H1 (cell line): Measurements from ENCODE around the gene ARHGAP25. TPM values are rescaled to one million over a fixed set of nuclear protein-coding genes. Genes with fewer than 3 reads are reported as not detected.
A peak's percentile ranks its signal among the peaks of the same experiment; 100 is the strongest.

Experiments used
- CTCF ChIA-PET: fragments of 300-600 bp; sonication (Branson Sonifier 250); formaldehyde crosslinking; loops from one replicate; lab custom pipeline; 2021; ENCODE audit not compliant: partially characterized antibody; lab: Charles Lee
- POLR2A ChIA-PET: fragments of 300-600 bp; sonication (Branson Sonifier 250); formaldehyde crosslinking; loops from one replicate; lab custom pipeline; 2021; ENCODE audit warnings: inconsistent platforms; ENCODE audit not compliant: partially characterized antibody; lab: Charles Lee
- DNase-seq, 2 experiments: peaks; one replicate each; pipeline versions ENCODE4 v3.0.0 to v3.0.0-alpha.2; 2010 to 2022; ENCODE audit warnings: low spot score in 2 of 2, low read depth in 1 of 2, mixed read lengths in 1 of 2
- FAIRE-seq: peaks from 2 replicates; lab custom pipeline; 2011; peaks lifted over from hg19 to GRCh38; lab: Jason Lieb, UNC
- H2AFZ ChIP-seq: 2 replicates; pipeline ENCODE4 v1.8.1; 2012; ENCODE audit warnings: low read length, inconsistent platforms
- H2AK5ac ChIP-seq: 2 replicates; pipeline ENCODE4 v1.6.1; 2013; ENCODE audit warnings: low read depth, low read length
- H2BK120ac ChIP-seq: replicated peaks from 2 replicates; pipeline ENCODE3; 2013; ENCODE audit warnings: low read depth, low read length, inconsistent platforms
- H2BK12ac ChIP-seq: 2 replicates; pipeline ENCODE4 v1.6.1; 2013; ENCODE audit warnings: low read depth, low read length
- H2BK15ac ChIP-seq: 2 replicates; pipeline ENCODE4 v1.6.1; 2013; ENCODE audit warnings: low read length
- H2BK20ac ChIP-seq: 2 replicates; pipeline ENCODE4 v1.6.1; 2013; ENCODE audit warnings: low read length
- H2BK5ac ChIP-seq: 2 replicates; pipeline ENCODE4 v1.6.1; 2013; ENCODE audit warnings: low read depth, low read length
- H3K14ac ChIP-seq: 2 replicates; pipeline ENCODE4 v1.6.1; 2013; ENCODE audit warnings: inconsistent platforms; ENCODE audit not compliant: insufficient read length
- H3K18ac ChIP-seq: 2 replicates; pipeline ENCODE4 v1.6.1; 2013; ENCODE audit warnings: low read length; ENCODE audit errors: extremely low read depth
- H3K23ac ChIP-seq: 2 replicates; pipeline ENCODE4 v1.6.1; 2013; ENCODE audit warnings: inconsistent platforms; ENCODE audit not compliant: insufficient read length
- H3K23me2 ChIP-seq: 2 replicates; pipeline ENCODE4 v1.6.1; 2013; ENCODE audit warnings: low read depth, low read length
- H3K27ac ChIP-seq: 2 replicates; pipeline ENCODE4 v1.6.1; 2011; ENCODE audit warnings: low read depth, low read length, inconsistent platforms
- H3K27me3 ChIP-seq, 4 experiments: replicated peaks in 1 of 4; 1 replicate in 1 of 4; 2 replicates in 3 of 4; pipeline versions ENCODE4 v1.6.1 to v1.8.1; 2011 to 2013; ENCODE audit warnings: low read length in 3 of 4, mild to moderate bottlenecking in 3 of 4, inconsistent platforms in 2 of 4, mixed read lengths in 2 of 4, moderate library complexity in 1 of 4; ENCODE audit not compliant: control insufficient read depth in 3 of 4, insufficient read depth in 3 of 4; ENCODE audit errors: extremely low read depth in 1 of 4
- H3K36me3 ChIP-seq, 4 experiments: 2 replicates each; pipeline versions ENCODE4 v1.6.1 to v1.8.1; 2011 to 2013; ENCODE audit warnings: mild to moderate bottlenecking in 4 of 4, low read length in 3 of 4, moderate library complexity in 2 of 4, control low read depth in 1 of 4, inconsistent platforms in 1 of 4; ENCODE audit not compliant: insufficient read depth in 4 of 4, control insufficient read depth in 2 of 4
- H3K4ac ChIP-seq: replicated peaks from 2 replicates; pipeline ENCODE3; 2013; ENCODE audit warnings: low read length, low read depth, mixed read lengths, inconsistent platforms; ENCODE audit not compliant: insufficient read length
- H3K4me1 ChIP-seq, 4 experiments: replicated peaks in 1 of 4; 1 replicate in 1 of 4; 2 replicates in 3 of 4; pipeline versions ENCODE4 v1.6.1 to v1.8.1; 2011 to 2013; ENCODE audit warnings: low read length in 3 of 4, inconsistent platforms in 2 of 4, mixed read lengths in 1 of 4; ENCODE audit not compliant: insufficient read depth in 4 of 4, control insufficient read depth in 3 of 4
- H3K4me2 ChIP-seq, 2 experiments: 2 replicates each; pipeline versions ENCODE4 v1.6.1 to v1.8.1; 2011 to 2013; ENCODE audit warnings: low read depth in 2 of 2, low read length in 2 of 2, control low read depth in 1 of 2, inconsistent platforms in 1 of 2, mild to moderate bottlenecking in 1 of 2; ENCODE audit not compliant: insufficient read depth in 1 of 2
- H3K4me3 ChIP-seq, 4 experiments: fragments of 200-600, 300-600 bp in 1 of 4; sonication (generic), shearing (Covaris generic), sonication (Bioruptor Twin) in 1 of 4; 2 replicates each; pipeline versions ENCODE4 v1.5.1 to v1.8.1; 2011 to 2016; ENCODE audit warnings: low read length in 4 of 4, low read depth in 3 of 4, control low read depth in 2 of 4, inconsistent platforms in 2 of 4, mild to moderate bottlenecking in 2 of 4, mixed read lengths in 1 of 4, moderate library complexity in 1 of 4; ENCODE audit not compliant: insufficient read depth in 2 of 4; ENCODE audit errors: extremely low read depth in 1 of 4
- H3K56ac ChIP-seq: replicated peaks from 2 replicates; pipeline ENCODE3; 2013; ENCODE audit warnings: low read depth, mild to moderate bottlenecking, mixed read lengths, low read length, inconsistent platforms; ENCODE audit not compliant: insufficient read length
- H3K79me1 ChIP-seq: 2 replicates; pipeline ENCODE4 v1.6.1; 2013; ENCODE audit warnings: low read depth, low read length, control low read depth
- H3K79me2 ChIP-seq, 2 experiments: 2 replicates each; pipeline versions ENCODE4 v1.6.1 to v1.8.1; 2012 to 2013; ENCODE audit warnings: low read length in 2 of 2, mild to moderate bottlenecking in 2 of 2, inconsistent platforms in 1 of 2; ENCODE audit not compliant: insufficient read depth in 2 of 2, control insufficient read depth in 1 of 2
- H3K9ac ChIP-seq, 4 experiments: replicated peaks in 1 of 4; 1 replicate in 1 of 4; 2 replicates in 3 of 4; pipeline versions ENCODE4 v1.6.1 to v1.8.1; 2011 to 2013; ENCODE audit warnings: low read depth in 3 of 4, low read length in 3 of 4, control low read depth in 2 of 4, mild to moderate bottlenecking in 2 of 4, moderate library complexity in 2 of 4, inconsistent platforms in 1 of 4; ENCODE audit errors: extremely low read depth in 1 of 4
- H3K9me3 ChIP-seq, 2 experiments: 2 replicates each; pipeline versions ENCODE4 v1.6.1 to v1.8.1; 2012 to 2013; ENCODE audit warnings: mild to moderate bottlenecking in 2 of 2, moderate library complexity in 2 of 2, control low read depth in 1 of 2, inconsistent platforms in 1 of 2, low read depth in 1 of 2, low read length in 1 of 2, mixed read lengths in 1 of 2; ENCODE audit not compliant: insufficient read depth in 2 of 2
- H4K20me1 ChIP-seq, 2 experiments: replicated peaks in 1 of 2; 2 replicates each; pipeline versions ENCODE3 to v1.8.1; 2011 to 2013; ENCODE audit warnings: inconsistent platforms in 2 of 2, low read length in 2 of 2, mild to moderate bottlenecking in 1 of 2; ENCODE audit not compliant: insufficient read depth in 2 of 2, control insufficient read depth in 1 of 2
- H4K5ac ChIP-seq: 2 replicates; pipeline ENCODE4 v1.6.1; 2013; ENCODE audit warnings: low read length, low read depth, mixed read lengths, inconsistent platforms; ENCODE audit not compliant: insufficient read length
- H4K8ac ChIP-seq: 2 replicates; pipeline ENCODE4 v1.8.0; 2013; ENCODE audit warnings: mild to moderate bottlenecking, moderate library complexity, low read length, inconsistent platforms; ENCODE audit not compliant: insufficient read depth; ENCODE audit errors: extremely low read depth
- H4K91ac ChIP-seq: replicated peaks from 2 replicates; pipeline ENCODE3; 2013; ENCODE audit warnings: low read length, mixed read lengths, inconsistent platforms; ENCODE audit not compliant: insufficient read length
- BRCA1 ChIP-seq: IDR thresholded peaks from 2 replicates; pipeline ENCODE4 v1.6.1; 2012; ENCODE audit warnings: low read depth, low read length, improper control_type of control experiment
- EZH2 ChIP-seq: fragments of 200-600 bp; sonication (generic); IDR thresholded peaks from 2 replicates; pipeline ENCODE4 v1.7.1; 2012; ENCODE audit warnings: low read depth, mild to moderate bottlenecking, moderate library complexity, low read length, inconsistent platforms; ENCODE audit not compliant: severe bottlenecking
- JUND ChIP-seq: IDR thresholded peaks from 2 replicates; pipeline ENCODE4 v1.6.1; 2011; ENCODE audit warnings: mild to moderate bottlenecking, improper control_type of control experiment, low read length
- KDM5A ChIP-seq: fragments of 200-600 bp; IDR thresholded peaks from 2 replicates; pipeline ENCODE4 v1.7.1; 2012; ENCODE audit warnings: mild to moderate bottlenecking, low read length, inconsistent platforms, mixed read lengths
- RBBP5 ChIP-seq: IDR thresholded peaks from 2 replicates; pipeline ENCODE4 v1.7.1; 2012; ENCODE audit warnings: low read depth, mild to moderate bottlenecking, inconsistent platforms, low read length, moderate library complexity, borderline replicate concordance
- RFX5 ChIP-seq: IDR thresholded peaks from 2 replicates; pipeline ENCODE4 v1.6.1; 2011; ENCODE audit warnings: low read depth, low read length, improper control_type of control experiment, borderline replicate concordance
- SIX5 ChIP-seq: IDR thresholded peaks from 2 replicates; pipeline ENCODE4 v1.6.1; 2011; ENCODE audit warnings: mild to moderate bottlenecking, low read depth, low read length
- SP1 ChIP-seq: IDR thresholded peaks from 2 replicates; pipeline ENCODE4 v1.6.1; 2011; ENCODE audit warnings: low read depth, low read length
- SP2 ChIP-seq: IDR thresholded peaks from 2 replicates; pipeline ENCODE4 v1.6.1; 2012; ENCODE audit warnings: mild to moderate bottlenecking, low read length, inconsistent platforms
- TAF7 ChIP-seq: optimal IDR thresholded peaks from 2 replicates; pipeline ENCODE3; 2011; ENCODE audit warnings: low read depth, mild to moderate bottlenecking, inconsistent platforms, low read length, moderate library complexity, borderline replicate concordance
- WGBS, 2 experiments: shearing (Covaris generic) in 1 of 2; methylation state at CpG; one replicate each; pipeline versions ENCODE4 v1.1.6 to v1.1.7; 2013 to 2015; ENCODE audit warnings: low lambda C conversion rate in 2 of 2, mixed read lengths in 2 of 2, inconsistent platforms in 1 of 2, low coverage in 1 of 2, missing lambda C conversion rate in 1 of 2; ENCODE audit not compliant: insufficient replicate concordance in 2 of 2, insufficient coverage in 1 of 2, insufficient read length in 1 of 2; ENCODE audit errors: extremely low coverage in 1 of 2, missing lambda C conversion rate in 1 of 2; 5-methylcytosine and 5-hydroxymethylcytosine counted together
- polyA plus RNA-seq, 7 experiments: library from polyadenylated mRNA; depleted of rRNA in 3 of 7; stranded (reverse) in 5 of 7; unstranded in 2 of 7; fragments of >200 nt in 5 of 7; fragments of 200-250 nt in 2 of 7; gene quantifications; 1 replicate in 5 of 7; 2 replicates in 1 of 7; 4 replicates in 1 of 7; pipeline versions ENCODE4 v1.2.1 to v1.2.3, GENCODE V29; 2011 to 2013; ENCODE audit warnings: missing spikeins in 2 of 7, mixed read lengths in 2 of 7
- total RNA-seq: library from RNA; stranded (reverse); fragmentation: NEBNext Ultra II Directional; extraction: Animal tissue kit (Norgen Biotek cat#: 25700); gene quantifications from 2 replicates; pipeline ENCODE4 v1.2.1, GENCODE V29; 2021

ARHGAP25 gene
- total and polyA plus RNA-seq, 2 of the 8 experiments (the other 6 are each of a cell fraction or from before 2014, with no cell fraction given) = 1.00 to 1.2 TPM

GRCh38 chr2:68767996-68768395 lies 33.4 kb downstream of the ARHGAP25 start:
- Histone ChIP-seq H3K56ac (no peak overlapping the region), H4K91ac (no peak overlapping the region), H3K4me2 (no peak overlapping the region), H2BK20ac (no peak overlapping the region), H3K79me2 (no peaks in the 10 kb centered on the region), H4K5ac (no peak overlapping the region), H3K4me1 (peaks cover 1 to 9% (median 6%) of the 10 kb centered on the region in 4 experiments; a peak in 4 of 7 replicates), H4K20me1 (no peaks in the 10 kb centered on the region), H2AFZ (no peak overlapping the region), H2BK15ac (no peak overlapping the region), H3K9me3 (no peaks in the 10 kb centered on the region), H2AK5ac (no peak overlapping the region), H2BK5ac (no peak overlapping the region), H2BK12ac (peak overlapping the region; percentile 18; the same call in 1 of the 2 replicates), H2BK120ac (no peak overlapping the region), H3K14ac (no peak overlapping the region), H3K23me2 (no peaks in the 10 kb centered on the region), H3K9ac (no peak overlapping the region), H3K4ac (no peak overlapping the region), H3K23ac (no peak overlapping the region), H3K27me3 (no peaks in the 10 kb centered on the region), H3K18ac (no peak overlapping the region), H3K79me1 (no peaks in the 10 kb centered on the region), H3K4me3 (no peak overlapping the region), H4K8ac (no peak overlapping the region), H3K27ac (no peak overlapping the region), H3K36me3 (no peaks in the 10 kb centered on the region)
- no peak for DNase-seq
- FAIRE-seq = no peak
- 93% methylated on average over 4 of the region's 4 CpGs; no CpG with 5 or more reads in 1 of the 2 experiments for WGBS, 2 experiments
- CTCF ChIA-PET = interaction anchor here (0.6 to 3.4 kb wide), 7 partner anchors 11 to 159 kb away, joined by 3 to 22 read pairs (median 3); no protein-coding TSS in a partner anchor
- POLR2A ChIA-PET = no interaction called here
- no peak for TF ChIP-seq EZH2
- TF ChIP-seq JUND = no peak
- TF ChIP-seq KDM5A = no peak
- no peak for TF ChIP-seq RFX5
- no peak for TF ChIP-seq SP1
- TF ChIP-seq SIX5 = no peak
- no peak for TF ChIP-seq BRCA1
- no peak for TF ChIP-seq RBBP5
- TF ChIP-seq SP2 = no peak
- TF ChIP-seq TAF7 = no peak
